OCI-LY1 (cell line): ENCODE data around the gene FERMT3.

Experiments
- EZH2 ChIP-seq: fragments of 200-600 bp; sonication (generic), shearing (Covaris generic); IDR thresholded peaks from 2 replicates; pipeline ENCODE4 v1.8.0; 2017; ENCODE audit warnings: borderline replicate concordance, mixed run types, mild to moderate bottlenecking, antibody characterized with exemption, low read length, moderate library complexity, mixed read lengths
- TF ChIP-seq, protein P1 (sequence below): fragments of 200-600 bp; sonication (generic), shearing (Covaris generic); IDR thresholded peaks from 2 replicates; pipeline ENCODE4 v1.5.1; 2017; ENCODE audit warnings: mild to moderate bottlenecking, antibody characterized with exemption, low read length, moderate library complexity, mixed read lengths

DNA sequence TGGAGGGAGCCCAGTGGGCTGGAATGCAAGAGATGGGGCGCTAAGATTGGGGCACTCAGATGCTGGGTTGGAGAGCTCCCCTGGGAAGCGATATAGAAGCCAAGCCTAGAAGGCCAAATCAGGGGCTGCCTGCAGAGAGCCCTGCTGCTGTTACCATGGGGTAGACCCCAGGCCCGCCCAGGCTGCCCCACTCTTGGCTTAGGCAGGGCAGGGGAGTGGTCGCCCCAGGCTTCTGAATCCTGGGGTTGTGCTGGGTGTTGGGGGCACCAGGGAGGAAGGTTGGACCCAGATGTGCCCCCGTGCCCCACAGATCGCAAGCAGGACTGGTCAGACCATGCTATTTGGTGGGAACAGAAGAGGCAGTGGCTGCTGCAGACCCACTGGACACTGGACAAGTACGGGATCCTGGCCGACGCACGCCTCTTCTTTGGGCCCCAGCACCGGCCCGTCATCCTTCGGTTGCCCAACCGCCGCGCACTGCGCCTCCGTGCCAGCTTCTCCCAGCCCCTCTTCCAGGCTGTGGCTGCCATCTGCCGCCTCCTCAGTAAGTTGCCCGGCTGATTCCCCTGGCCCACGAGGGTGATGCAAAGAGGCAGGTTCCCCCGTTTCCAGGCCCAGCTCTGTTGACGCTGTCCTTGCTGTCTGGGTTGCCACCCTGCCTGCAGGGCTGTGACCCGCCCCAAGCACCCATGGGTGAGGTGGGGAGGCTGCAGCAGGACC, 3.9 kb downstream of the FERMT3 start:
- TF ChIP-seq EZH2 = no peak
- TF ChIP-seq, protein P1, sequence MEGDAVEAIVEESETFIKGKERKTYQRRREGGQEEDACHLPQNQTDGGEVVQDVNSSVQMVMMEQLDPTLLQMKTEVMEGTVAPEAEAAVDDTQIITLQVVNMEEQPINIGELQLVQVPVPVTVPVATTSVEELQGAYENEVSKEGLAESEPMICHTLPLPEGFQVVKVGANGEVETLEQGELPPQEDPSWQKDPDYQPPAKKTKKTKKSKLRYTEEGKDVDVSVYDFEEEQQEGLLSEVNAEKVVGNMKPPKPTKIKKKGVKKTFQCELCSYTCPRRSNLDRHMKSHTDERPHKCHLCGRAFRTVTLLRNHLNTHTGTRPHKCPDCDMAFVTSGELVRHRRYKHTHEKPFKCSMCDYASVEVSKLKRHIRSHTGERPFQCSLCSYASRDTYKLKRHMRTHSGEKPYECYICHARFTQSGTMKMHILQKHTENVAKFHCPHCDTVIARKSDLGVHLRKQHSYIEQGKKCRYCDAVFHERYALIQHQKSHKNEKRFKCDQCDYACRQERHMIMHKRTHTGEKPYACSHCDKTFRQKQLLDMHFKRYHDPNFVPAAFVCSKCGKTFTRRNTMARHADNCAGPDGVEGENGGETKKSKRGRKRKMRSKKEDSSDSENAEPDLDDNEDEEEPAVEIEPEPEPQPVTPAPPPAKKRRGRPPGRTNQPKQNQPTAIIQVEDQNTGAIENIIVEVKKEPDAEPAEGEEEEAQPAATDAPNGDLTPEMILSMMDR = no peak
